AG04450 (cell line): ENCODE data around the gene OR2T8. TPM values are rescaled to one million over a fixed set of nuclear protein-coding genes. Genes with fewer than 3 reads are reported as not detected.
"Not testable (repeated sequence)": the region's sequence is repeated elsewhere in the genome, so short reads cannot be mapped to it uniquely, and the experiment has no call there.

Experiments used
- CTCF ChIA-PET: fragments of 300-600, 350-600 bp; formaldehyde crosslinking; extraction: SDS; loops from one replicate; lab custom pipeline; 2022; ENCODE audit warnings: antibody characterized with exemption, inconsistent platforms; lab: Charles Lee
- POLR2A ChIA-PET: fragments of 350-600 bp; formaldehyde crosslinking; extraction: SDS; loops from one replicate; lab custom pipeline; 2021; ENCODE audit warnings: antibody characterized with exemption, inconsistent platforms; lab: Yijun Ruan, JAX
- DNase-seq: peaks from one replicate; pipeline ENCODE4 v3.0.0-alpha.2; 2011; ENCODE audit warnings: low read depth, low spot score
- H3K27ac ChIP-seq: one replicate; pipeline ENCODE4 v1.5.1; 2012; ENCODE audit warnings: low read depth, low read length, control low read depth
- H3K27me3 ChIP-seq: one replicate; pipeline ENCODE4 v1.6.0; 2012; ENCODE audit warnings: low read length; ENCODE audit not compliant: control insufficient read depth, insufficient read depth
- H3K4me3 ChIP-seq: 2 replicates; pipeline ENCODE4 v1.5.1; 2011; ENCODE audit warnings: mild to moderate bottlenecking, low read depth, low read length, control low read depth
- H3K9me3 ChIP-seq: 2 replicates; pipeline ENCODE4 v1.5.1; 2012; ENCODE audit warnings: low read length; ENCODE audit not compliant: control insufficient read depth, insufficient read depth
- polyA plus RNA-seq: library from polyadenylated mRNA; depleted of rRNA; stranded (reverse); fragments of >200 nt; gene quantifications from 2 replicates; pipeline ENCODE4 v1.2.3, GENCODE V29; 2011
- TF ChIP-seq, protein P1 (sequence below): IDR thresholded peaks from 2 replicates; pipeline ENCODE4 v1.5.1; 2011; ENCODE audit warnings: low read depth, low read length, control low read depth, inconsistent platforms

Gene OR2T8
- polyA plus RNA-seq, 1 experiment: not detected

DNA sequence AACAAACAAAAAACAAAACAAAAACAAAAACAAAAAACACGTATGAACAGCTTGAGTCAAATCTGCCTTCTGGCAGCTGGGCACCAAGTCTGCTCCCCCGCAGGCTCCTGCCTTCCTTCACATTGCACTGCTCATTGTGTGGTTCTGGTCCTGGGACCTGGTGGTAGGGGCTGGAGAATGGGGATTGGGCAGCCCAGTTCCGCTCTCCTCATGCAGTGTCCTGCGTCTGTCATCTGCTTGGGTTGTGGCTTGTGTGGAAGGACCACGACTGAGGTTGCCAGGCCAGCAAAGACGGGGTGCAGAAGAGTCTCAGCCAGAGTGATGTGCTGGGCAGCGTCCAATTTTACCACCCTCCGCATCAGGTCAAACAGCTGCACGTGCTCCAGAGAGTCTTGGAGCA lies 15.7 kb downstream of the OR2T8 start:
- ChIA-PET CTCF (no interaction called here), POLR2A (no interaction called here)
- Histone ChIP-seq H3K4me3 (no peak overlapping the region), H3K27me3 (no peaks in the 10 kb centered on the region), H3K27ac (no peak overlapping the region), H3K9me3 (peaks cover 24% of the 10 kb centered on the region)
- no peak for DNase-seq
- TF ChIP-seq, protein P1, sequence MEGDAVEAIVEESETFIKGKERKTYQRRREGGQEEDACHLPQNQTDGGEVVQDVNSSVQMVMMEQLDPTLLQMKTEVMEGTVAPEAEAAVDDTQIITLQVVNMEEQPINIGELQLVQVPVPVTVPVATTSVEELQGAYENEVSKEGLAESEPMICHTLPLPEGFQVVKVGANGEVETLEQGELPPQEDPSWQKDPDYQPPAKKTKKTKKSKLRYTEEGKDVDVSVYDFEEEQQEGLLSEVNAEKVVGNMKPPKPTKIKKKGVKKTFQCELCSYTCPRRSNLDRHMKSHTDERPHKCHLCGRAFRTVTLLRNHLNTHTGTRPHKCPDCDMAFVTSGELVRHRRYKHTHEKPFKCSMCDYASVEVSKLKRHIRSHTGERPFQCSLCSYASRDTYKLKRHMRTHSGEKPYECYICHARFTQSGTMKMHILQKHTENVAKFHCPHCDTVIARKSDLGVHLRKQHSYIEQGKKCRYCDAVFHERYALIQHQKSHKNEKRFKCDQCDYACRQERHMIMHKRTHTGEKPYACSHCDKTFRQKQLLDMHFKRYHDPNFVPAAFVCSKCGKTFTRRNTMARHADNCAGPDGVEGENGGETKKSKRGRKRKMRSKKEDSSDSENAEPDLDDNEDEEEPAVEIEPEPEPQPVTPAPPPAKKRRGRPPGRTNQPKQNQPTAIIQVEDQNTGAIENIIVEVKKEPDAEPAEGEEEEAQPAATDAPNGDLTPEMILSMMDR: no peak

DNA sequence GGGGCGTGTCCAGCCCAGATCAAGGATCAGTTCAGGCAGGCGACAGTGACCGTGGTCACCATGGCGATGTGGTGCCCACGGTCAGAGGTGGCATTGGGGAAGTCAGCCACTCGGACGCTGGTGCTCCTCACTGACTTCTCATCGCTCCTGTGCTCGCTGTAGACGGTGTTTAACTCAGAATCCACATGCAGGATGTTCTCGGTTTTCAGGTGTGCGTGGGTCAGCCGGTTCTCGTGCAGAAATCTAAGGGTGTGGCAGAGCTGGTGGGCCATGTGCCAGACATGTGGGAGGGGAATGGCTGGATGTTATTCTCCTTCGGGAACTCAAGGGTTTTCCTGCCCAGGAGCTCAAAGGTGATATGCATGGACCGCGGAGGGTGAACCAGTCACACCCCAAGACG lies 16.4 kb downstream of the OR2T8 start:
- TF ChIP-seq, protein P1: no peak
- H3K9me3 ChIP-seq: peaks cover 24% of the 10 kb centered on the region
- ChIA-PET CTCF (no interaction called here), POLR2A (no interaction called here)
- no peak overlapping the region for H3K4me3 ChIP-seq
- no peak for DNase-seq
- no peaks in the 10 kb centered on the region for H3K27me3 ChIP-seq
- H3K27ac ChIP-seq: no peak overlapping the region

DNA sequence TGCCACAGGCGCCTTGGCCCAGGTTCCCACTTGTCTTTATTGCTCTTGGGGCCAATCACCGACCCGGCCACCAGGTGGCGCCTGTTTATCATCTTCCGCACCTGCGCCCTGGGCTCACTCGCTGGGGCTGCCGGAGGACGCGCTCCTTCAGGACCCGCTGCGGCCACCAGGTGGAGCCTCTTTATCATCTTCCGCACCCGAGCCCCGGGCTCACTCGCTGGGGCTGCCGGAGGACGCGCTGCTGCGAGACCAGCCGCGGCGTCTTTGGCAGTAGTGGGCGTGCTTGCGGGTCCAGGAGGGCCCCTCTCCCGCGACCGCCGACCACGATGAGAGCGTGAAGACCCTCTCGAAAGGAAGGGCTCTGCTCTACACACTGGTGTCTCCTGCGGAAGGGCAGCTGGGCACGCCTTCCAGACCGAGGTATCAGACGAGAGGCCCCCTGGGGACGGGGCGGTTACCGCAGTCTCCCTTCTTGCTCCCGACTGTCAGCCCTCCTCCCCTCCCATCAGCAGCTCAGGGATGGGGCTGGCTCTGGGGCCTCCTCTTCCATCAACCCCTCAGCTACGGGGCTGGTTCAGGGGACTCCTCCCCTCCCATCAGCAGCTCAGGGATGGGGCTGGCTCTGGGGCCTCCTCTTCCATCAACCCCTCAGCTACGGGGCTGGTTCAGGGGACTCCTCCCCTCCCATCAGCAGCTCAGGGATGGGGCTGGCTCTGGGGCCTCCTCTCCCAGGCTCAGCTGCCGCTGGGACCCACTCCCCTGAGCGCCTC lies 17.1 kb downstream of the OR2T8 start:
- CTCF ChIA-PET, H3K4me3 ChIP-seq, DNase-seq, H3K27me3 ChIP-seq, H3K27ac ChIP-seq, POLR2A ChIA-PET: not testable (repeated sequence)
- peaks cover 24% of the 10 kb centered on the region for H3K9me3 ChIP-seq

DNA sequence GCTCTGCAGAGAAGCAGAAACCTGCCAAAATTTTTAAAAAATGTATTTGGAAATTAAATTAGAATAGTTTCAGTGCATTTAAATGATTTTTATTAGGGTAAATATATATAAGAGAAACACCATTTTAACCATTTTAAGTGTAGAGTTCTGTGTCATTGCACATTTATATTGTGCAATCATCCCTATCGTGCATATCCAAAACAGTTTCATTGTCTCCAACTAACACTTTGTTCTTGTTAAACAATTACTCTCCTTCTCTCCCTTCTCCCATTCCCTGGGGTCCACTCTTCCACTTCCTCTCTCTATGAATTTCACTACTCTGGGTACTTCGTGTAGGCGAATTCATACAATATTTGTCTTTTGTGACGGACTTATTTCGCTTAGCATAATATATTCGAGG lies 22.6 kb downstream of the OR2T8 start:
- H3K9me3 ChIP-seq: peaks cover 2% of the 10 kb centered on the region
- no peak overlapping the region for H3K27ac ChIP-seq
- H3K27me3 ChIP-seq: no peaks in the 10 kb centered on the region
- POLR2A ChIA-PET: no interaction called here
- H3K4me3 ChIP-seq: no peak overlapping the region
- CTCF ChIA-PET: no interaction called here
- TF ChIP-seq, protein P1: no peak
- DNase-seq: no peak

DNA sequence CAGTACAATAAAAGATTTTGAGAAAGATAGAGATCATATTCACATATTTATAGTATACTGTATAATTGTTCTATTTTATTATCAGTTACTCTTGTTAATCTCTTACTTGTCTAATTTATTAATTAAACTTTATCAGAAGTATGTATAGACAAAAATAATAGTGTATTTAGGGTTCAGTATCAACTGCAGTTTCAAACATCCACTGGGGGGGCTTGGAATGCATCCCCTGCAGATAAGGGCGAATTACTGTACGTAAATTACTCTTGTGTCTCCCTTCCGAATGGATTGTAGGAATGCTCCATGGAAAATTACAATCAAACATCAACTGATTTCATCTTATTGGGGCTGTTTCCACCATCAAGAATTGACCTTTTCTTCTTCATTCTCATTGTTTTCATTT lies 28.5 kb downstream of the OR2T8 start, which contains the start of gene OR2L8:
Gene OR2L8, plus strand, starts transcription at position 301 of the 400 bp plus-strand sequence. Its CDS starts 0 bp downstream, at position 301.
- CTCF ChIA-PET: no interaction called here
- DNase-seq: no peak

More for the DNA sequence above, 28.5 kb downstream of the OR2T8 start, which contains the start of gene OR2L8:
- no peak within 1 kb of the TSS for H3K27ac ChIP-seq
- H3K9me3 ChIP-seq: peaks cover 2% of the 10 kb centered on the region; the same call in 1 of the 2 replicates
- H3K4me3 ChIP-seq: no peak within 1 kb of the TSS
- TF ChIP-seq, protein P1: no peak
- POLR2A ChIA-PET: no interaction called here
- no peaks in the 10 kb centered on the region for H3K27me3 ChIP-seq
